Activated CD4-positive, CD25-positive, alpha-beta regulatory T cell treated with anti-CD3 and anti-CD28 coated beads, Interleukin-2, amount 50 U/mL, for 16 hours (primary cell): Measurements from ENCODE around the gene SUCLG2.

ENCODE experiments used
- DNase-seq: peaks from one replicate; pipeline ENCODE4 v3.0.0-alpha.2; 2020; ENCODE audit warnings: low read depth, low spot score

Gene SUCLG2, protein sequence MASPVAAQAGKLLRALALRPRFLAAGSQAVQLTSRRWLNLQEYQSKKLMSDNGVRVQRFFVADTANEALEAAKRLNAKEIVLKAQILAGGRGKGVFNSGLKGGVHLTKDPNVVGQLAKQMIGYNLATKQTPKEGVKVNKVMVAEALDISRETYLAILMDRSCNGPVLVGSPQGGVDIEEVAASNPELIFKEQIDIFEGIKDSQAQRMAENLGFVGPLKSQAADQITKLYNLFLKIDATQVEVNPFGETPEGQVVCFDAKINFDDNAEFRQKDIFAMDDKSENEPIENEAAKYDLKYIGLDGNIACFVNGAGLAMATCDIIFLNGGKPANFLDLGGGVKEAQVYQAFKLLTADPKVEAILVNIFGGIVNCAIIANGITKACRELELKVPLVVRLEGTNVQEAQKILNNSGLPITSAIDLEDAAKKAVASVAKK

GRCh38 chr3:67654099-67654843, at the start of gene SUCLG2:
TSS of gene SUCLG2 (minus strand) at chr3:67654612. CDS start at chr3:67654586, 26 bp downstream.
- DNase-seq: peak; percentile 60

DNA sequence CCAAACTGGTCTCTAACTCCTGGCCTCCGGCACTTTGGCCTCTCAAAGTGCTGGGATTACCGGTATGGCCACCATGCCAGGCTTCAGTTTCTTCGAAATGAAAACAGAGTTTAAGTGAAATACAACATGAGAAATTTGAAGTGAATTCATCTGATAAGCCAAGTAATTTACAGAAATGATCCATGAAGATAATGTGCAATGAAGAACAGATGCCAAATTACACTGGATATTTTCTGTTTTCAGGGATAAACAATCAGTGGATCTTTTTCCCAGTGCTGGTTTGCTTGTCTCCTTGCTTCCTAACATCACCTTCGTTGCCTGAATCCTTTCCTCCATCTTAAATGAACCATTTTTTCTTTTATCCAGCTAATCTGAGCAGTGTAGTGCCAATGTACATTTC, 46.2 kb upstream of the SUCLG2 start:
- DNase-seq: no peak

DNA sequence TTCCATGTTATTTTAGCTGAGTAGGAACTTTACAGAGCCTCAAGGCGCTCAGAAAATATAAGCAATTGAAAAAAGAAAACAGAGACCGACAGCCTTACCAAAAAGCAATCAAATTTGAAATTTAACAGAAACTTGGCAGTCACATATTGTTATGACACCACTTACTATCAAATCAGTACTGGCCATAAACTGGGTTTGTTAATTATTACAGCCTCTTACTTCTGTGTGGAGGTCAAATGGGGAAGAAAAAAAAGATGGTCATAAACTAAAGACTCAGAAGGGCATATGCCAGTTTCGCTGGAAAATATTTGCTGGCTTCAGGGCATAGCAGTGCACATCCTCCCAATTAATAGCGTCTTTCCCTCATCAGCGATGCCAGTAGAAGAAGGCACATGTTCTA, 45.5 kb upstream of the SUCLG2 start:
- DNase-seq: no peak

GRCh38 chr3:67692621-67693020, 38.2 kb upstream of the SUCLG2 start:
- DNase-seq: no peak

GRCh38 chr3:67691926-67692325, 37.5 kb upstream of the SUCLG2 start:
- no peak for DNase-seq

GRCh38 chr3:67691207-67691606, 36.8 kb upstream of the SUCLG2 start:
- DNase-seq: no peak

GRCh38 chr3:67689806-67690205, 35.4 kb upstream of the SUCLG2 start:
- DNase-seq: no peak

- no peak for DNase-seq
These were observed 33.8 kb upstream of the SUCLG2 start for GRCh38 chr3:67688231-67688630.

GRCh38 chr3:67686069-67686468, 31.7 kb upstream of the SUCLG2 start:
- no peak for DNase-seq

- DNase-seq: no peak
These were observed 31.1 kb upstream of the SUCLG2 start for GRCh38 chr3:67685499-67685898.

GRCh38 chr3:67684211-67684610, 29.8 kb upstream of the SUCLG2 start:
- no peak for DNase-seq

GRCh38 chr3:67683522-67683921, 29.1 kb upstream of the SUCLG2 start:
- DNase-seq: no peak

- DNase-seq: no peak
These were observed 24.3 kb upstream of the SUCLG2 start for GRCh38 chr3:67678665-67679064.

DNA sequence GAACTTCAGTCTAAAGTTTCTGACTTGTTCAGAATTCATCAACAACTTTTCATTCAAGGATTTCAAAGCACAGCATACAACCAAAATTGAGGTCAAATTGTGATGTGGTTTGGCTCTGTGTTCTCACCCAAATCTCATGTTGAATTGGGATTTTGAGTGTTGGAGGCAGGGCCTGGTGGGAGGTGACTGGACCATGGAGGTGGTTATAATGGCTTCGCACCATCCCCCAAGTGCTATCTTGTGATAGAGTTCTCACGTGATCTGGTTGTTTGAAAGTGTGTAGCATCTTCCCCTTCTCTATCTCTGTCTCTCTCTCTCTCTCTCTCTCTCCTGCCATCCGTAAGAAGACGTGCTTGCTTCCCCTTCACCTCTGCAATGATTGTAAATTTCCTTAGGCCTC, 19.6 kb upstream of the SUCLG2 start:
- no peak for DNase-seq

DNA sequence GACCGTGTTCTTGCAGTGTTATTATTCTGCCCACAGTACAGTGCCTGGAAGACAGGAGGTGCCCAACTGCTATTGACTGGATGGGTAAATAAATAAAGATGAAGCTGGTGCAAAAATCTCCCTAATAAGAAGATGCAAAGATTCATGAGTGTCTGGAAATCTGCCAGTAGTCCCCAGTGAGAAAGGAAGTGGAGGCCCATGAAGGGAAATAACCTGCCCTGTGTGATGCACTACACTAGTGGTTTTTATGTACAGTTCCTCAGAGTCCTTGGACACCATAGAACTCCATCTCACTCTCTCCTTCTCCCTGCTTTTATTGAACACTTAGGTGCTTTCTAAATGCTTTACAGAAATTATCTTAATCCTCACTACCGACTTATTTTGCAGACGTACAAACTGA, 8.3 kb upstream of the SUCLG2 start:
- no peak for DNase-seq

DNA sequence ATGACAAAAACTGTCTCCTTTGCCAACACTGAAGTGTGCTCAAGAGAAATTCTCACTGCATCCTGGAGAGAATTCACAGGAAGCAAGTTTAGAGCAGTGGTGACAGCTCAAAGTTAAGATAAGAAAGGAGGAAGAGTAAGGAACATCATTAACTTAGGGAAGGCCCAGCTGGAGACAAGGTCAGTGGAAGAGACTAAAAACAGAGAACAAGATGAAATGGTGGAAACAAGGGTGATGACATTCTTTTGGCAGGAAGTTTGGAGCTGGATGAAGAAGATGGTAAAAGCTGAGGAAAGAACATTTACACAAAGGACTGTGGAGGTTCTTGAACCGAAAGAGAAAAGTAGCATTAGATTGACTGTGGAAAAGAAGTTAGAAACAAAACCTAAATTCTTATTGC, 6.7 kb upstream of the SUCLG2 start:
- DNase-seq: no peak

DNA sequence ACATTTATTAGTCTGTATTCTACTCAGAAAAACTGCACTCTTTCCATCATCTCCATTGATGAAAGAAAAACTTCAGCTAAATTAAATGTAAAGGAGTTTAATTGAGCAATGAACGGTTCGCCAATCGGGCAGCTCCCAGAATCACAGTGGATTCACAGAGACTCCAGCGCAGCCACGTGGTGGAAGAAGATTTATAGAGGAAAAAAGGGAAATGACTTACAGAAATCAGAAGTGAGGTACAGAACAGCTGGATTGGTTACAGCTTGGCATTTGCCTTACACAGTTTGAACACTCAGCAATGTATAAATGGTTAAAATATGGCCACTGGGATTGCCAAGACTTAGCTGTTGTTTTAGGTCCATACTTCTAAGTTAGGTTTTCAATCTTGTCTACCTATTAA, 2.8 kb upstream of the SUCLG2 start:
- no peak for DNase-seq

GRCh38 chr3:67656614-67657013, 2.2 kb upstream of the SUCLG2 start:
- no peak for DNase-seq

DNA sequence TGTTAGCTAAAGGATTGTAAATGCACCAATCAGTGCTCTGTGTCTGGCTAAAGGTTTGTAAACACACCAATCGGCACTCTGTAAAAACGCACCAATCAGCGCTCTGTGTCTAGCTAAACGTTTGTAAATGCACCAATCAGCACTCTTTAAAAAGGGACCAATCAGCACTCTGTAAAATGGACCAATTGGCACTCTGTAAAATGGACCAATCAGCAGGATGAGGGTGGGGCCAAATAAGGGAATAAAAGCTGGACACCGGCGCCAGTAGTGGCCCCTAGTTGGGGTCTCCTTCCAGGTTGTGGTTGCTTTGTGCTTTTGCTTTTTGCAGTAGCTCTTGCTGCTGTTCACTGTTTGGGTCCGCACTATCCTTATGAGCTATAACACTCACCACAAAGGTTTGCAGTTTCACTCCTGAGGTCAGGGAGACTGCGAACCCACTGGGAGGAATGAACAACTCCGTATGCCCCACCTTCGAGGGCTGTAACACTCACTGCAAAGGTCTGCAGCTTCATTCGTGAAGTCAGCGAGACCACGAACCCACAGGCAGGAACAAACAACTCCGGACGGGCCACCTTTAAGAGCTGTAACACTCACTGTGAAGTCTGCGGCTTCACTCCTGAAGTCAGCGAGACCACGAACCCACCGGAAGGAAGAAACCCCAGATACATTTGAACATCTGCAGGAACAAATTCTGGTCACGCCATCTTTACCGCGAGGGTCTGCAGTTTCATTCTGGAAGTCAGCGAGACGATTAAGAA, 1.1 kb upstream of the SUCLG2 start:
- DNase-seq: peak; percentile 37

GRCh38 chr3:67654844-67655177, 399 bp upstream of the SUCLG2 start:
- no peak for DNase-seq

GRCh38 chr3:67653425-67654098, 850 bp downstream of the SUCLG2 start:
- DNase-seq: no peak

- DNase-seq: no peak
These were observed 4.3 kb downstream of the SUCLG2 start for GRCh38 chr3:67650084-67650483.
